ENCODE measurements around the gene FATE1.

GRCh38 chrX:151694661-151695582 lies 20.9 kb upstream of the FATE1 start, which contains the start of gene PRRG3:
- TF ChIP-seq POLR2A (IDR thresholded peaks at IDR 0.05): no peak
- TF ChIP-seq CTCF (IDR thresholded peaks at IDR 0.05): no peak
- no peak for TF ChIP-seq POLR2AphosphoS5 (IDR thresholded peaks at IDR 0.05)

All from upper lobe of left lung (tissue), 4 donors.